Smooth muscle cell (in vitro differentiated cells): ENCODE results near the gene ATP2C1. TPM values are rescaled to one million over a fixed set of nuclear protein-coding genes. Genes with fewer than 3 reads are reported as not detected.

Source experiments
- DNase-seq: peaks from one replicate; lab custom pipeline; 2025; ENCODE audit not compliant: unreplicated experiment; lab: John Stamatoyannopoulos, UW
- H2AFZ ChIP-seq: fragments of 200-600 bp; sonication (generic); 2 replicates; pipeline ENCODE4 v1.6.0; 2016; ENCODE audit warnings: antibody characterized with exemption, low read depth, mild to moderate bottlenecking
- H3F3A ChIP-seq: fragments of 200-600 bp; sonication (generic); 2 replicates; pipeline ENCODE4 v1.6.0; 2017; ENCODE audit warnings: antibody characterized with exemption, low read depth
- H3K27ac ChIP-seq: fragments of 200-600 bp; sonication (generic); 2 replicates; pipeline ENCODE4 v1.5.1; 2016; ENCODE audit warnings: low read depth, mild to moderate bottlenecking
- H3K27me3 ChIP-seq: fragments of 200-600 bp; sonication (generic); 2 replicates; pipeline ENCODE4 v1.6.1; 2016; ENCODE audit warnings: low read depth, mild to moderate bottlenecking
- H3K36me3 ChIP-seq: fragments of 200-600 bp; sonication (generic); 2 replicates; pipeline ENCODE4 v1.5.1; 2016; ENCODE audit warnings: low read depth
- H3K4me1 ChIP-seq: fragments of 200-600 bp; sonication (generic); 2 replicates; pipeline ENCODE4 v1.5.1; 2016; ENCODE audit warnings: low read depth
- H3K4me2 ChIP-seq: fragments of 200-600 bp; sonication (generic); 2 replicates; pipeline ENCODE4 v1.6.0; 2016; ENCODE audit warnings: mild to moderate bottlenecking
- H3K4me3 ChIP-seq: fragments of 200-600 bp; sonication (generic); 2 replicates; pipeline ENCODE4 v1.5.1; 2016; ENCODE audit warnings: mild to moderate bottlenecking
- H3K79me2 ChIP-seq: fragments of 200-600 bp; sonication (generic); 2 replicates; pipeline ENCODE4 v1.6.0; 2016; ENCODE audit warnings: low read depth, mild to moderate bottlenecking
- H3K9ac ChIP-seq: fragments of 200-600 bp; sonication (generic); 2 replicates; pipeline ENCODE4 v1.6.0; 2016; ENCODE audit warnings: low read depth
- H3K9me3 ChIP-seq: fragments of 200-600 bp; sonication (generic); replicated peaks from 2 replicates; pipeline ENCODE4 v1.5.1; 2016; ENCODE audit warnings: low read depth
- H4K20me1 ChIP-seq: fragments of 200-600 bp; sonication (generic); 2 replicates; pipeline ENCODE4 v1.6.0; 2016; ENCODE audit warnings: low read depth
- WGBS: methylation state at CpG from one replicate; pipeline ENCODE4 v1.1.7; 2016; ENCODE audit warnings: low lambda C conversion rate; 5-methylcytosine and 5-hydroxymethylcytosine counted together
- polyA plus RNA-seq: library from polyadenylated mRNA; unstranded; fragments of >200 nt; fragmentation: Nextera tagmentation; extraction: Ambion mirVana; gene quantifications from 2 replicates; pipeline ENCODE4 v1.2.1, GENCODE V29; 2016
- total RNA-seq: library from RNA; depleted of rRNA; stranded (reverse); fragments of >200 nt; gene quantifications from 2 replicates; pipeline ENCODE4 v1.2.3, GENCODE V29; 2014
- TF ChIP-seq, protein P1 (sequence below): fragments of 200-600 bp; sonication (generic); IDR thresholded peaks from 2 replicates; pipeline ENCODE4 v1.5.1; 2017; ENCODE audit warnings: borderline replicate concordance, mild to moderate bottlenecking, antibody characterized with exemption; ENCODE audit not compliant: insufficient read depth, poor library complexity, severe bottlenecking

Gene ATP2C1
- total and polyA plus RNA-seq, 2 experiments from 2014 or later: 36.0 to 85.9 TPM

DNA sequence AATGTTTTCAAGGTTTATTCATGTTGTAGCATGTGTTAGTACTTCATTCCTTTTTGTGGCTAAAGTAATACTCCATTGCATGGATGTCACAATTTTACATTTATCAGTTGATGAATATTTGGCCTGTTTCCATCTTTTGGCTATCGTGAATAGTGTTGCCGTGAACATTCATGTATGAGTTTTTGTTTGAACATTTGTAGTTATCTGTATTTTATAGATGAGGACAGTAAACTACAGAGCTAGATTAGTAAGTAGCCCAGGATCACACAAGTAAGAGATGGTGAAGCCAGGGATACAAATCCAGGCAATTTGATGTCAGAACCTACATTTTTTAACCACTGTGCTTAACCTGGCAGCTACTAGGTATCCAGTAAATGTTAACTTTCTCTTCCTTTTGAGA lies 69.6 kb downstream of the ATP2C1 start:
- WGBS: 92% methylated on average over 2 of the region's 2 CpGs
- H3K9ac ChIP-seq: peak overlapping the region; percentile 48
- no peaks in the 10 kb centered on the region for H3K27me3 ChIP-seq
- no peaks in the 10 kb centered on the region for H3K9me3 ChIP-seq
- H2AFZ ChIP-seq: no peak overlapping the region
- H3K4me3 ChIP-seq: no peak overlapping the region
- TF ChIP-seq, protein P1, sequence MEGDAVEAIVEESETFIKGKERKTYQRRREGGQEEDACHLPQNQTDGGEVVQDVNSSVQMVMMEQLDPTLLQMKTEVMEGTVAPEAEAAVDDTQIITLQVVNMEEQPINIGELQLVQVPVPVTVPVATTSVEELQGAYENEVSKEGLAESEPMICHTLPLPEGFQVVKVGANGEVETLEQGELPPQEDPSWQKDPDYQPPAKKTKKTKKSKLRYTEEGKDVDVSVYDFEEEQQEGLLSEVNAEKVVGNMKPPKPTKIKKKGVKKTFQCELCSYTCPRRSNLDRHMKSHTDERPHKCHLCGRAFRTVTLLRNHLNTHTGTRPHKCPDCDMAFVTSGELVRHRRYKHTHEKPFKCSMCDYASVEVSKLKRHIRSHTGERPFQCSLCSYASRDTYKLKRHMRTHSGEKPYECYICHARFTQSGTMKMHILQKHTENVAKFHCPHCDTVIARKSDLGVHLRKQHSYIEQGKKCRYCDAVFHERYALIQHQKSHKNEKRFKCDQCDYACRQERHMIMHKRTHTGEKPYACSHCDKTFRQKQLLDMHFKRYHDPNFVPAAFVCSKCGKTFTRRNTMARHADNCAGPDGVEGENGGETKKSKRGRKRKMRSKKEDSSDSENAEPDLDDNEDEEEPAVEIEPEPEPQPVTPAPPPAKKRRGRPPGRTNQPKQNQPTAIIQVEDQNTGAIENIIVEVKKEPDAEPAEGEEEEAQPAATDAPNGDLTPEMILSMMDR: no peak
- no peaks in the 10 kb centered on the region for H4K20me1 ChIP-seq
- peaks cover 2% of the 10 kb centered on the region for H3F3A ChIP-seq
- H3K79me2 ChIP-seq: no peaks in the 10 kb centered on the region
- peak overlapping the region; percentile 18 for H3K4me2 ChIP-seq
- peaks cover 31% of the 10 kb centered on the region for H3K4me1 ChIP-seq
- peak overlapping the region; percentile 90 for H3K27ac ChIP-seq
- peaks cover 28% of the 10 kb centered on the region for H3K36me3 ChIP-seq
- no peak for DNase-seq

DNA sequence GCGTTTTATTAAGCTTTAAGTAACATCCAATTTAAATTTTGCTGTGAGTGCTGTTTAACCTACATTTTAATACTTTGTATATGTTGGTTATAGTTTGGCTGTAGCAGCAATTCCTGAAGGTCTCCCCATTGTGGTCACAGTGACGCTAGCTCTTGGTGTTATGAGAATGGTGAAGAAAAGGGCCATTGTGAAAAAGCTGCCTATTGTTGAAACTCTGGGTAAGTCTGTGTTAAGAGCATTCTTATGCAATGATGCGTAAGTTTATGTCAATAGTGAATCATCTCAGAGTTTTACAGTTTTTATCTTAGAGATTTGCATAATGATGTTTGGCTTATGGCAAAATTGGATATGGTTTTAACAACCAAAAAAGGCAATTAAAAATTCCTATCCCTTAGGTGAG lies 70.0 kb downstream of the ATP2C1 start:
- peak overlapping the region; percentile 18 for H3K4me2 ChIP-seq
- H3K4me3 ChIP-seq: no peak overlapping the region
- H3K4me1 ChIP-seq: peaks cover 36% of the 10 kb centered on the region

DNA sequence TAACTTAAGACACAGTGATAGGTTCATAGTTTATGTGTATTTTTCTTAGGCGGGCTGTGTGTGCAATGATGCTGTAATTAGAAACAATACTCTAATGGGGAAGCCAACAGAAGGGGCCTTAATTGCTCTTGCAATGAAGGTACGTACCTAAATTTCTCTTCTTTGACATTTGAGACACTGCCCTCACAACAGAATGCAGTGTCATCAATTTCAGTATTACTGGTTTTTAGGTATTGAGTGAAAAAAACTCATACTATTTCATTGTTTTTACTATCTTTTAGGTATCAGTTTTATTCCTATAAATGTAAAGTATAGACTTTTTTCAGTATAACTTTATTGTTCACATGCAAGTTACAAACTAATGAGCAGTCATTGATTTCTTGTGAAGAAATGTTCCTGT lies 73.4 kb downstream of the ATP2C1 start:
- Histone ChIP-seq H3K36me3 (no peaks in the 10 kb centered on the region), H3K79me2 (no peaks in the 10 kb centered on the region), H3F3A (peaks cover 3% of the 10 kb centered on the region), H2AFZ (no peak overlapping the region), H3K9me3 (no peaks in the 10 kb centered on the region), H3K9ac (no peak overlapping the region), H3K4me1 (peaks cover 38% of the 10 kb centered on the region), H4K20me1 (no peaks in the 10 kb centered on the region), H3K4me2 (no peak overlapping the region), H3K27me3 (no peaks in the 10 kb centered on the region), H3K4me3 (no peak overlapping the region), H3K27ac (peak overlapping the region; percentile 72)
- TF ChIP-seq, protein P1: no peak
- no peak for DNase-seq
- WGBS: 90% methylated on average over 2 of the region's 2 CpGs

More for the DNA sequence above, 70.0 kb downstream of the ATP2C1 start:
- Histone ChIP-seq H3K9me3 (no peaks in the 10 kb centered on the region), H3K9ac (peak overlapping the region; percentile 48), H3K27me3 (no peaks in the 10 kb centered on the region), H3K36me3 (peaks cover 25% of the 10 kb centered on the region), H3K79me2 (no peaks in the 10 kb centered on the region), H4K20me1 (no peaks in the 10 kb centered on the region), H3F3A (peaks cover 3% of the 10 kb centered on the region), H3K27ac (peak overlapping the region; percentile 90), H2AFZ (no peak overlapping the region)
- TF ChIP-seq, protein P1: no peak
- 45% methylated on average over 3 of the region's 3 CpGs for WGBS
- no peak for DNase-seq

DNA sequence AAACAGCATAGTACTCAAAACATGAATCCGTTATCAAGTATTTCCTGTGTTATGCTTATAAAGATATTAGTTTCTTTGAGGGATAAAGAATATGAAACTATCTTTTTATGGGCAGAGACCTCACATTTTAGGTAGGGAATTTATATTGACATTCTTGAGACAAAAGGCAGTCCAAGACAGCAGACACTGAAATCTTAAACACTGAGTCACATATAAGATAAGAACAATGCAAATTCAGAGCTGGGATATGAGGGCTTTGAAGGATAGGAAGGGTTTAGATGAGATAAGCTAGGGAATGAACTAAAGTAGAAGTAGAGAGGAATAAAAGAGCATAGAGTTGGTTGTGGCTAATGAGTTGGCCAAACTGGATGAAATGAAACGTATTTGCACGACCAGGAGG lies 74.3 kb downstream of the ATP2C1 start:
- Histone ChIP-seq H3K27me3 (no peaks in the 10 kb centered on the region), H2AFZ (no peak overlapping the region), H4K20me1 (no peaks in the 10 kb centered on the region), H3K4me3 (no peak overlapping the region), H3K9me3 (no peaks in the 10 kb centered on the region), H3K9ac (no peak overlapping the region), H3F3A (peaks cover 3% of the 10 kb centered on the region), H3K4me2 (peak overlapping the region; percentile 64), H3K79me2 (no peaks in the 10 kb centered on the region), H3K27ac (peak overlapping the region; percentile 72), H3K4me1 (peaks cover 30% of the 10 kb centered on the region), H3K36me3 (no peaks in the 10 kb centered on the region)
- DNase-seq: no peak
- TF ChIP-seq, protein P1: no peak
- WGBS: 17% methylated on average over 3 of the region's 3 CpGs
